ENCODE measurements around the gene ACAD11. TPM values are rescaled to one million over a fixed set of nuclear protein-coding genes. Genes with fewer than 3 reads are reported as not detected.

The ACAD11 gene
- total RNA-seq, 1 donor from 2014 or later = 19.1 TPM

- TF ChIP-seq CTCF (IDR thresholded peaks at IDR 0.05) = no peak
- DNase-seq = no peak
- H3K9me3 ChIP-seq = no peaks in the 10 kb centered on the region
- no peaks in the 10 kb centered on the region for H3K36me3 ChIP-seq
- intact Hi-C loops (cut with DNase I) = no loop called here
- H3K4me1 ChIP-seq = peaks cover 44% of the 10 kb centered on the region
- no peak overlapping the region for H3K4me3 ChIP-seq
- H3K27me3 ChIP-seq = no peaks in the 10 kb centered on the region
- H3K27ac ChIP-seq = no peak overlapping the region
- ATAC-seq = no peak
Observed at GRCh38 chr3:132657869-132658747, 1.5 kb downstream of the ACAD11 start.

DNA sequence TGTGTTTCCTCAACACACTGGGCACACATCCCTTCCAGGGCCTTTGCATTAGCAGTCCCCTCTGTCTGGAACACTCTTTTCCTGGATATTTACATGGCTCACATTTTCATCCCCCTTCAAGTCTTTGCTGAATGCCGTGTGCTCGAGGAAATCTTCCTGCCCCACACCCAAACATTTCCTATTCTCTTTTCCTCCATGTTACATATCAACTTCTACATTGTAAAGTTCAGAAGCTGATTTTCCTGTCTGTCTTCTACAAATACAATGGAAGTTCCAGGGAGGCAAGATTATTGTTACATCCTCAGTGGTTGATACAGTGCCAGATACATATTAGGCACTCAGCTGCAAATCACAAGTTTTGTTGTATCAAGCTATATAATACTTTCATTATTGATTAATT lies 4.1 kb downstream of the ACAD11 start:
- intact Hi-C loops (cut with DNase I) = no loop called here
- Histone ChIP-seq H3K9me3 (no peaks in the 10 kb centered on the region), H3K4me3 (no peak overlapping the region), H3K27ac (no peak overlapping the region), H3K4me1 (peaks cover 21% of the 10 kb centered on the region), H3K36me3 (no peaks in the 10 kb centered on the region), H3K27me3 (no peaks in the 10 kb centered on the region)
- ATAC-seq (no peak), DNase-seq (no peak)
- no peak for TF ChIP-seq CTCF (IDR thresholded peaks at IDR 0.05)

DNA sequence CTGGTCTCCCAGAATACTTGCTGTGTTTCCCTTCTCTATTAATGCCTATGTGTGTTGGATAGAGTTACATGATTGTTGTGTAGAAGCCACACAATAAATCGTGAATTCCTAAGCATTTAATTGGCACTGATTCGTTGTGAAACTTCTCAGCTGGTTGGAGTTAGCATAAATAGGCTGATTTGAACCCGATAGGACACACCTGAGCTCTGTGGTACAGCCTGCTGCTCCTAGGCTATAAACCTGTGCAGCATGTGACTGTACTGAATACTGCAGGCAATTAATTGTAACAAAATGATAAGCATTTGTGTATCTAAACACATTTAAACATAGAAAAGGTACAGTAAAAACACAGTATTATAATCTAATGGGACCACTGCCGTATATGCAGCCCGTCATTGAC lies 4.9 kb downstream of the ACAD11 start:
- H3K36me3 ChIP-seq = no peaks in the 10 kb centered on the region
- no peaks in the 10 kb centered on the region for H3K9me3 ChIP-seq
- peaks cover 21% of the 10 kb centered on the region for H3K4me1 ChIP-seq
- intact Hi-C loops (cut with DNase I) = no loop called here
- H3K27me3 ChIP-seq = no peaks in the 10 kb centered on the region
- H3K27ac ChIP-seq = no peak overlapping the region
- TF ChIP-seq CTCF (IDR thresholded peaks at IDR 0.05) = no peak
- DNase-seq (no peak), ATAC-seq (no peak)
- no peak overlapping the region for H3K4me3 ChIP-seq

GRCh38 chr3:132654190-132654589 lies 5.4 kb downstream of the ACAD11 start:
- intact Hi-C loops (cut with DNase I) = no loop called here
- no peaks in the 10 kb centered on the region for H3K36me3 ChIP-seq
- H3K27ac ChIP-seq = no peak overlapping the region
- H3K4me1 ChIP-seq = peaks cover 21% of the 10 kb centered on the region
- TF ChIP-seq CTCF (IDR thresholded peaks at IDR 0.05) = no peak
- H3K27me3 ChIP-seq = no peaks in the 10 kb centered on the region
- ATAC-seq (no peak), DNase-seq (no peak)
- no peaks in the 10 kb centered on the region for H3K9me3 ChIP-seq
- no peak overlapping the region for H3K4me3 ChIP-seq

DNA sequence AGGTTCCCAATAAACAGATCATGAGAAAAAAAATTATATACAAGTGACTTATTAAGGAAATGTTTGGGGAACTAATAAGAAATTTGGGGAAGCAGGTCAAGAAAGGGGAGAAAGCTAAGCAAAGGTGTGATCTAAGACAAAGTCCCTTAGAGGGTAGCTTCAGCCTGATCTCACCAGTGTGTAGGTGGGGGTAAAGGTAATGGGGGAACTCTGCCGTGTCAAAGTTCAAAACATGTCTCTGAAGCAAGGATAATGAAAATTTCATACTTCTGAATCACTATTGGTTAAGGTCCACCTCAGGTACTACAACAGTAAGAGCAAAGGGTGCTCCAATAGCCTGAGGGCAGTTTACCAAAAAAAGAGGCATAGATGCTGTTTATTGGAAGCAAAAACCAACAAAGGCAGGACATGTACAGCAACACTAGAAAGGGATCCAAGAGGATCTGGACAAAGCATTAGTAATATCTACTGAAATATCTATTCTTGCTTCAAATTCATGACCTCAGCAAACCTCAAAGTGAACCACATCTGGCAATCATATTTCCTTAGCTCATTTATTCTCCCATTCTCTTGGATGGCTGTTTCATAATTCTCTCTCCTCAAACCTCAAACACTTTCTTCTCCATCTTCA lies 6.9 kb downstream of the ACAD11 start:
- ATAC-seq = no peak
- TF ChIP-seq CTCF (IDR thresholded peaks at IDR 0.05) = no peak
- intact Hi-C loops (cut with DNase I) = no loop called here

More for the DNA sequence above, 6.9 kb downstream of the ACAD11 start:
- Histone ChIP-seq H3K9me3 (no peaks in the 10 kb centered on the region), H3K36me3 (no peaks in the 10 kb centered on the region), H3K4me1 (peaks cover 11% of the 10 kb centered on the region), H3K4me3 (no peak overlapping the region), H3K27me3 (no peaks in the 10 kb centered on the region), H3K27ac (no peak overlapping the region)
- no peak for DNase-seq
